Pancreas (tissue), 10 donors: ENCODE results near the gene TMEM156. TPM values are rescaled to one million over a fixed set of nuclear protein-coding genes. Genes with fewer than 3 reads are reported as not detected.
A peak's percentile ranks its signal among the peaks of the same experiment; 100 is the strongest.

ENCODE experiments used
- ATAC-seq, 4 donors: fragments of 200-7000 bp; cut with Tn5 transposase; one replicate each; pipeline versions ENCODE4 v1.8.0 to v1.9.1; 2020; ENCODE audit warnings: mild to moderate bottlenecking in 4 of 4, moderate library complexity in 4 of 4
- DNase-seq, 6 donors: peaks; one replicate each; pipeline ENCODE4 v3.0.0-alpha.2; 2020
- FAIRE-seq: peaks from 2 replicates; lab custom pipeline; 2012; peaks lifted over from hg19 to GRCh38; lab: Jason Lieb, UNC
- H3K27ac ChIP-seq, 4 donors: fragments of 200-600 bp; sonication (generic); 1 replicate in 3 of 4; 2 replicates in 1 of 4; pipeline versions ENCODE4 v1.5.0 to v1.8.0; 2020
- H3K27me3 ChIP-seq, 4 donors: fragments of 200-600 bp; one replicate each; pipeline ENCODE4 v1.8.0; 2021
- H3K36me3 ChIP-seq, 3 donors: fragments of 200-600 bp; sonication (generic) in 1 of 3; one replicate each; pipeline versions ENCODE4 v1.5.0 to v1.8.0; 2020 to 2021
- H3K4me1 ChIP-seq, 3 donors: fragments of 200-600 bp; one replicate each; pipeline ENCODE4 v1.8.0; 2021
- H3K4me3 ChIP-seq, 4 donors: fragments of 200-600 bp; sonication (generic) in 2 of 4; one replicate each; pipeline versions ENCODE4 v1.5.0 to v1.8.0; 2020 to 2021
- H3K9me3 ChIP-seq, 4 donors: fragments of 200-600 bp; one replicate each; pipeline ENCODE4 v1.8.0; 2021
- CTCF ChIP-seq, 4 donors: fragments of 200-600 bp; sonication (generic) in 3 of 4; IDR thresholded peaks; one replicate each; pipeline versions ENCODE4 v1.5.0 to v1.8.0; 2021; ENCODE audit warnings: antibody characterized with exemption in 4 of 4
- WGBS, 2 donors: extraction: QIAGEN DNeasy Blood & Tissue Kit; methylation state at CpG; one replicate each; pipeline ENCODE4 v1.1.7; 2013; 5-methylcytosine and 5-hydroxymethylcytosine counted together
- intact Hi-C, 3 donors: fragments of 100-400 bp; cut with DNase I; formaldehyde crosslinking; loops; one replicate each; pipeline versions ENCODE4 v1.11.1 to v1.14.2; 2022
- polyA plus RNA-seq, 2 donors: library from polyadenylated mRNA; stranded (reverse); fragments of 200-250 nt; gene quantifications; one replicate each; pipeline ENCODE4 v1.2.3, GENCODE V29; 2013
- total RNA-seq, 6 donors: library from RNA; stranded (reverse); fragmentation: NEBNext Ultra II Directional in 4 of 6; extraction: Animal tissue kit (Norgen Biotek cat#: 25700) in 4 of 6; gene quantifications; one replicate each; pipeline versions ENCODE4 v1.2.1 to v1.2.4, GENCODE V29; 2021 to 2023
- donor health status: healthy with polysubstance abuse.
- donor health status: DM: no; HTN: no; CAD: no; lungs with moderate emphysema.
- donor health status: DM: no; HTN: no; CAD: no.
- donor health status: control.
- donor health status: control.
- donor health status: Bipolar disorder and iron deficiency.
- donor health status: DM: yes; HTN: yes; CAD: no.
- donor health status: DM: no; HTN: no; CAD: no.
- donor health status: DM: no; HTN: no; CAD: no.
- donor health status: DM: yes; HTN: yes; CAD: no.

The TMEM156 gene
- total and polyA plus RNA-seq, 8 donors: 0.08 to 1.8 (median 0.53) TPM

- no peaks in the 10 kb centered on the region for H3K36me3 ChIP-seq
- H3K4me3 ChIP-seq: no peak overlapping the region
- DNase-seq (no peak), FAIRE-seq (no peak), ATAC-seq (no peak)
- WGBS, 2 donors: 79 to 83% methylated on average over 2 of the region's 2 CpGs
- H3K4me1 ChIP-seq: peaks cover 0 to 11% (median 0%) of the 10 kb centered on the region in 3 donors
- no peak for TF ChIP-seq CTCF (IDR thresholded peaks at IDR 0.05)
- H3K27ac ChIP-seq: no peak overlapping the region
- intact Hi-C loops: no loop called here
- no peaks in the 10 kb centered on the region for H3K27me3 ChIP-seq
- H3K9me3 ChIP-seq: no peaks in the 10 kb centered on the region
These were observed 18.4 kb upstream of the TMEM156 start for GRCh38 chr4:39050590-39050989.

GRCh38 chr4:39048311-39048710 is 16.1 kb upstream of the TMEM156 start:
- TF ChIP-seq CTCF (IDR thresholded peaks at IDR 0.05): no peak
- ATAC-seq (no peak), DNase-seq (no peak), FAIRE-seq (no peak)
- no peak overlapping the region for H3K27ac ChIP-seq
- H3K4me1 ChIP-seq: peaks cover 0 to 11% (median 0%) of the 10 kb centered on the region in 3 donors
- WGBS, 2 donors: 81 to 91% methylated on average over 1 of the region's 1 CpG
- intact Hi-C loops: no loop called here
- H3K9me3 ChIP-seq: no peaks in the 10 kb centered on the region
- no peaks in the 10 kb centered on the region for H3K27me3 ChIP-seq
- no peaks in the 10 kb centered on the region for H3K36me3 ChIP-seq
- no peak overlapping the region for H3K4me3 ChIP-seq

- H3K9me3 ChIP-seq: no peaks in the 10 kb centered on the region
- no peaks in the 10 kb centered on the region for H3K36me3 ChIP-seq
- no peak for ATAC-seq
- peaks cover 0 to 11% (median 0%) of the 10 kb centered on the region in 3 donors for H3K4me1 ChIP-seq
- no peak overlapping the region for H3K27ac ChIP-seq
- DNase-seq: no peak
- no peak for FAIRE-seq
- no peaks in the 10 kb centered on the region for H3K27me3 ChIP-seq
- no peak overlapping the region for H3K4me3 ChIP-seq
- TF ChIP-seq CTCF (IDR thresholded peaks at IDR 0.05): no peak
- WGBS, 2 donors: 72 to 76% methylated on average over 2 of the region's 2 CpGs
- intact Hi-C loops: no loop called here
These were observed 15.5 kb upstream of the TMEM156 start for GRCh38 chr4:39047681-39048080.

GRCh38 chr4:39046249-39046648 is 14.0 kb upstream of the TMEM156 start:
- no peaks in the 10 kb centered on the region for H3K27me3 ChIP-seq
- H3K4me3 ChIP-seq: peak overlapping the region in 2 of 4 donors; percentile 5 to 89
- FAIRE-seq: no peak
- peak overlapping the region in 1 of 4 donors; percentile 87 for H3K27ac ChIP-seq
- no peak for ATAC-seq
- no peaks in the 10 kb centered on the region for H3K9me3 ChIP-seq
- TF ChIP-seq CTCF (IDR thresholded peaks at IDR 0.05): no peak
- H3K36me3 ChIP-seq: no peaks in the 10 kb centered on the region
- H3K4me1 ChIP-seq: peaks cover 0 to 11% (median 0%) of the 10 kb centered on the region in 3 donors
- intact Hi-C loops: no loop called here
- DNase-seq: no peak
- WGBS, 2 donors: 95 to 97% methylated on average over 8 of the region's 8 CpGs

GRCh38 chr4:39045827-39046221 is 13.6 kb upstream of the TMEM156 start:
- H3K27ac ChIP-seq: peak overlapping the region in 2 of 4 donors; percentile 87 to 91
- FAIRE-seq: no peak
- no peak for ATAC-seq
- H3K9me3 ChIP-seq: no peaks in the 10 kb centered on the region
- H3K4me3 ChIP-seq: peak overlapping the region in 3 of 4 donors; percentile 65 to 89 (median 71)
- peaks cover 0 to 11% (median 0%) of the 10 kb centered on the region in 3 donors for H3K4me1 ChIP-seq
- H3K27me3 ChIP-seq: no peaks in the 10 kb centered on the region
- no peak for TF ChIP-seq CTCF (IDR thresholded peaks at IDR 0.05)
- intact Hi-C loops: no loop called here
- no peaks in the 10 kb centered on the region for H3K36me3 ChIP-seq
- WGBS, 2 donors: 47 to 55% methylated on average over 3 of the region's 3 CpGs
- DNase-seq: no peak
